Spleen (tissue), 7 donors: ENCODE results near the gene SLC35F1.

Source experiments
- POLR2AphosphoS5 ChIP-seq, 3 donors: sonication (generic); formaldehyde crosslinking; IDR thresholded peaks; one replicate each; pipeline ENCODE4 v1.5.1; 2017; ENCODE audit warnings: antibody characterized with exemption in 3 of 3
- TF ChIP-seq, protein P1 (sequence below), 11 experiments: fragments of 200-600 bp in 7 of 11; fragments of 450-650 bp in 4 of 11; sonication (generic) in 4 of 11; IDR thresholded peaks in 8 of 11; conservative IDR thresholded peaks in 3 of 11; 1 replicate in 7 of 11; 2 replicates in 4 of 11; pipeline versions ENCODE4 v1.4.0 to v1.8.0; 2016 to 2021; ENCODE audit warnings: antibody characterized with exemption in 11 of 11, inconsistent platforms in 4 of 11, mild to moderate bottlenecking in 1 of 11
- donor health status: DM: no; HTN: no; CAD: no; lungs with moderate emphysema.
- donor health status: DM: no; HTN: no; CAD: no.
- donor health status: DM: no; HTN: no; CAD: no.

DNA sequence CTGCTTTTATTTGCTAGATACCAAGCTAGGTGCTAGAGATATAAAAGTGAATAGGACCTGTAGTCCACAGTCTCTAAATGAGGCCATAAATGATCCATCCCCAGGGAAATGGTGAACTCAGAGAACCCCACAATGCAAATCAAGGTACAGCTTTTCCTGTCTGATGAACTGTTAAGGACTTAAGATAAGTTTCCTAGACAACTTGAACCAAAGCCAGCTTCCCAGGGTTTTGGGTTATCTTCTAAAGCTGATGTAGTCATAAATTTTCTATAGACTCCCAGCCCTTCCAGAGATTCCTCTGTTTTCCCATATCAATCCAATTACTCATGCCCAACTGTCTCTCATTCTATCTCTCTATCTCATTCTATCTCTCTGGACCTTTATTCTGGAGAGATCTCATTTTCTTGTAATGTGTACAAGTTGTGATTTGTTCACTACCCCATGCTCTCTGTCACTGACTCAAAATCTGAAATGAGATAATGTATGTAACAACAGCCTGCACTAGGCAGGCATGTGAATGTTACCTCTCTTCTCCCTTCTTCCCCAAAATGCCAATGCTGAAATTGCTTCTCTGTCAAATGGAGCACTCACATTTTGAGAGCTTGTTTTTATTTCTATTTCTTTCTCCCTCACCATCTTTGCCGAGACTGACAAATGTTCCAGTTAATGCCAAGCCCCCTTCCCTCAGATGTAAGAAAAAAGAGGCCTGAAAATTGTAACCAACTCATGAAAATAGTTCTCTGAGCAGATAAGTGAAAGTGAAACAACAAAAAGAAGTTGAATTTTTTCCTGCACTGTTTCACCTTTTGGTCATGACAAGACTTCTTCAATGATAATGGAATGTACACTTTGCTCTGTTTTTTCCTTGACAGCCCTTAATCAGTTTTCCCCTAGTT is 279.9 kb downstream of the SLC35F1 start:
- TF ChIP-seq, protein P1, sequence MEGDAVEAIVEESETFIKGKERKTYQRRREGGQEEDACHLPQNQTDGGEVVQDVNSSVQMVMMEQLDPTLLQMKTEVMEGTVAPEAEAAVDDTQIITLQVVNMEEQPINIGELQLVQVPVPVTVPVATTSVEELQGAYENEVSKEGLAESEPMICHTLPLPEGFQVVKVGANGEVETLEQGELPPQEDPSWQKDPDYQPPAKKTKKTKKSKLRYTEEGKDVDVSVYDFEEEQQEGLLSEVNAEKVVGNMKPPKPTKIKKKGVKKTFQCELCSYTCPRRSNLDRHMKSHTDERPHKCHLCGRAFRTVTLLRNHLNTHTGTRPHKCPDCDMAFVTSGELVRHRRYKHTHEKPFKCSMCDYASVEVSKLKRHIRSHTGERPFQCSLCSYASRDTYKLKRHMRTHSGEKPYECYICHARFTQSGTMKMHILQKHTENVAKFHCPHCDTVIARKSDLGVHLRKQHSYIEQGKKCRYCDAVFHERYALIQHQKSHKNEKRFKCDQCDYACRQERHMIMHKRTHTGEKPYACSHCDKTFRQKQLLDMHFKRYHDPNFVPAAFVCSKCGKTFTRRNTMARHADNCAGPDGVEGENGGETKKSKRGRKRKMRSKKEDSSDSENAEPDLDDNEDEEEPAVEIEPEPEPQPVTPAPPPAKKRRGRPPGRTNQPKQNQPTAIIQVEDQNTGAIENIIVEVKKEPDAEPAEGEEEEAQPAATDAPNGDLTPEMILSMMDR (IDR thresholded peaks at IDR 0.05 in 8 of 11, conservative IDR thresholded peaks at IDR 0.05 in 3 of 11): no peak
- TF ChIP-seq POLR2AphosphoS5 (IDR thresholded peaks at IDR 0.05): no peak
